ENCODE data around the gene KCNA3.

KCNA3 gene

DNA sequence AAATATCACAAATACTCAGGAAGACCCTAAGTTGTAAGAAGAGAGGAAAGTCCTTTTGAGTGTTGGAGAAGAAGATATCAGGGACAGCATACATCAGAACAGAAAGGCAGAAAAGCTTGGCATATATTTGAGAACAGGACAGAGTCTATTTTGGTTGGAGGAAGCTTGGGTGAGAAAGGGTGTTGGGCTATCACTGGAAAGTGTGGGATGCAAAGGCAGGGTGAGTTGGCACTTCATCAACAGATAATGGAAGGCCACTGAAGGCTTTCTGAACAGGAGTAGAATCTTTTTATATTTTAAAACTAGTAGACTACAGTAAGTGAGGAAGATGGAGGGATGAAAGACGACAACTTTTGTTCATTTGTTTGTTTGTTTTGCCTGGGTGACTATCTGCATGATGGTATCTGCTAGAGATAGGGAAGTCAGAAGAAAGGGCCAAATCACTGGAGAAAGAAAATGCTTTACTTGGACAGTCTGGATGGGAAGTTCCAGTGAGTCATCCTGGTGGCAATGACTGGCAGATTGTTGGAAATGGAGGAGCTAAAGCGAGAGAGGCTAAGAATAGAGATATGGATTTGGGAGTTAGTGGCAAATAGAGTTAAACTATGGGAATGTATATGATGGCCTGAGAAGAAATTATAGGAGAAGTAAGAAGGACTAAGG, 34.9 kb downstream of the KCNA3 start:
- Histone ChIP-seq H3K9me3 (ENCODE audit: control insufficient read depth, insufficient read depth, low read length) (no peaks in the 10 kb centered on the region), H3K27me3 (ENCODE audit: control insufficient read depth, insufficient read depth, low read length) (no peaks in the 10 kb centered on the region), H3K4me1 (ENCODE audit: control insufficient read depth, insufficient read depth, low read length) (no peaks in the 10 kb centered on the region), H3K36me3 (ENCODE audit: control insufficient read depth, insufficient read depth, low read length) (no peaks in the 10 kb centered on the region), H3K27ac (ENCODE audit: low read depth, low read length) (no peak overlapping the region), H3K4me3 (ENCODE audit: low read depth, low read length) (no peak overlapping the region), H3K9ac (ENCODE audit: low read depth, low read length) (no peak overlapping the region)

DNA sequence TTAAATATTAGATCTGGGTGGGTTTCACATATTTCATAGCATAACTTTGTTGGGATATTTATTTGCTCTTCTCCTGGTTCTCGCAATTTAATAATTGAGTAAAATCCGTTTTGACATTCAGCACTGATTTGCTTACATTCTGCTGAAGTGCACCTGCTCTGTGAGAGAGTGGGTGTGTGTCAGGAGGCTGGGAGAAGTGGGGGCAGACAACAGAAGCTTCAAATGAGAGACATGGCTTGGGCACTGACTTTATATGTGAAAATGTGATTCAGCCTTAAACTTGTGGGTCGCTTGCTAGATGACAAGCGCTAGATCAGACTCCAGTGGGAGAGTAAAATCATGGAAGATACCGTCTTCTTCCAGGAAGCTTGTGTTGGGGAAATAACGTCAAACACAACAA, 36.2 kb downstream of the KCNA3 start:
- Histone ChIP-seq H3K4me1 (ENCODE audit: control insufficient read depth, insufficient read depth, low read length) (no peaks in the 10 kb centered on the region), H3K27me3 (ENCODE audit: control insufficient read depth, insufficient read depth, low read length) (no peaks in the 10 kb centered on the region), H3K27ac (ENCODE audit: low read depth, low read length) (no peak overlapping the region), H3K4me3 (ENCODE audit: low read depth, low read length) (no peak overlapping the region), H3K9me3 (ENCODE audit: control insufficient read depth, insufficient read depth, low read length) (no peaks in the 10 kb centered on the region), H3K9ac (ENCODE audit: low read depth, low read length) (no peak overlapping the region), H3K36me3 (ENCODE audit: control insufficient read depth, insufficient read depth, low read length) (no peaks in the 10 kb centered on the region)

DNA sequence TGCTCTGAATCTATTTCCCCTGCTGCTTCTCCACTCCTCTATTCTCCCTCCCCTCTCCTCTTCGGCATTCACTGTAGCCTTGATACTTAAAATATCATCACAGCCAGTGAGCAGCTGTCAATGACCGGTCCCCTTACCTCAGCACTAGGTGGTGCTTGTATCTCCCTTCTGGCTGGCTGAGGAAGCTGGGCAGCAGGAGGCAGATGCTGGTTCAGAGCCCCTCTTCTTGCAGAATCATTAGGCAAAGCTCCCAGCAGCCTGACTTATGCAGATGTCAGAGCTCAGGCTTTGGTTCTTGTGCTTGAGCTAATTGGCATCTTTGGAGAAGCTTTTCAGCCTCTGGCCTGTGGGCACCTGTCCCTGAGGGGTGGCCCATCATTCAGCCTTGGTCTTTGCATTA, 36.7 kb downstream of the KCNA3 start:
- Histone ChIP-seq H3K9ac (ENCODE audit: low read depth, low read length) (no peak overlapping the region), H3K4me1 (ENCODE audit: control insufficient read depth, insufficient read depth, low read length) (no peaks in the 10 kb centered on the region), H3K27ac (ENCODE audit: low read depth, low read length) (no peak overlapping the region), H3K27me3 (ENCODE audit: control insufficient read depth, insufficient read depth, low read length) (no peaks in the 10 kb centered on the region), H3K9me3 (ENCODE audit: control insufficient read depth, insufficient read depth, low read length) (no peaks in the 10 kb centered on the region), H3K36me3 (ENCODE audit: control insufficient read depth, insufficient read depth, low read length) (no peaks in the 10 kb centered on the region), H3K4me3 (ENCODE audit: low read depth, low read length) (no peak overlapping the region)

DNA sequence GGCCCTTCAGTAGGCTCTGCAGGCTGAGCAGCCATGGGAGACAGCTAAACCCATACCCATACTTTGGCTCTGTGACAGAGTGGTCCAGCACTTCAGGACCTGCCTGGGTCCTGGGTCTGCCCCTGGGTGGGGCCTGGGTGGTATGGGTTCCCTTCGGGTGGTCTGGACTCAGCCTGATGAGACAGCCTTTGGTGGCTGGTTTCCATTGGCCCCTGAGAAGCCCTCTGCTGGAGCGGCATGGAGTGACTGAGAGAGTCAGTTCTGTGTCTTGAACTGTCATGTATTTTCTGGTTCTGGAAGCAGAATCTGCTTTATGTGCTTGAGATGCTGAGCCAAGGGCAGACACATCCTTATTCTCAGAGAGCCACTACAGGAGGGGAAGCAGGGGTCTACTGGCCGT, 37.3 kb downstream of the KCNA3 start:
- Histone ChIP-seq H3K27me3 (ENCODE audit: control insufficient read depth, insufficient read depth, low read length) (no peaks in the 10 kb centered on the region), H3K4me1 (ENCODE audit: control insufficient read depth, insufficient read depth, low read length) (no peaks in the 10 kb centered on the region), H3K36me3 (ENCODE audit: control insufficient read depth, insufficient read depth, low read length) (no peaks in the 10 kb centered on the region), H3K9ac (ENCODE audit: low read depth, low read length) (no peak overlapping the region), H3K9me3 (ENCODE audit: control insufficient read depth, insufficient read depth, low read length) (no peaks in the 10 kb centered on the region), H3K27ac (ENCODE audit: low read depth, low read length) (no peak overlapping the region), H3K4me3 (ENCODE audit: low read depth, low read length) (no peak overlapping the region)

DNA sequence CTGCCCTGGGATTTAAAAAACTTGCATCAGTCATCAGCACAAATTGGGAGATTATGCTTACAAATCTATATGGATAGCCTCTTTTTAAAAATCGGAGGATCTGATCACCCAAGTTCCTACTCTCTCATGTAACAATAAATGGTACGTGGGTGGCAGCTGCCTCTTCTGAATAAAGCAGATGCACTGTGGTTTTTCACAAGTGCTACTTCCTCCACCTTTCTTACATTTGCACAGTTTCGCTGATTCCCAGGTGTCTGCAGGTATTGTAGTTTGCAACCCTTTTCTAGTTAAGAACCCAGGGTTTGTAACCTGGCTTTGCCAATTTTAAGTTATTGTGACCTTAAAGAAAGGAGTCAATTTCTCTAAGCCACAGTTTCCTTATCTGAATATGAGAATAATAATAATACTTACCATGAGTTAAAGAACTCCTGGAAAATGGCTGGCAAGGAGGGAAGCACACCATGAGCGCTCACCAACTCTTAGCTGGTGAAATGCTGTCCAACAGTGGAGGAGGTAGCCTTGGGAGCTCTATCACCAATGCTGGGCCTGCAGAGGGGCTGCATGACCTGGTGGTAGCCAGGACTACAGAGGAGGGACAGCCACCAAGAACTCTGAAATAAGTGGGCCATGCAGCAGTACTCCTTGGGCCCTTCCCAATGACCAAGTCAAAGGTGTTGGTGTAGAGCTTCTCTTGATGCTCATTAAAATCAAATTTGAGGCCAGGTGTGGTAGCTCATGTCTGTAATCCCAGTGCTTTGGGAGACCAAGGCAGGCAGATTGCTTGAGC, 38.4 kb downstream of the KCNA3 start:
- Histone ChIP-seq H3K4me1 (ENCODE audit: control insufficient read depth, insufficient read depth, low read length) (no peaks in the 10 kb centered on the region), H3K36me3 (ENCODE audit: control insufficient read depth, insufficient read depth, low read length) (no peaks in the 10 kb centered on the region), H3K4me3 (ENCODE audit: low read depth, low read length) (no peak overlapping the region), H3K27ac (ENCODE audit: low read depth, low read length) (no peak overlapping the region), H3K9ac (ENCODE audit: low read depth, low read length) (no peak overlapping the region), H3K27me3 (ENCODE audit: control insufficient read depth, insufficient read depth, low read length) (no peaks in the 10 kb centered on the region), H3K9me3 (ENCODE audit: control insufficient read depth, insufficient read depth, low read length) (no peaks in the 10 kb centered on the region)

DNA sequence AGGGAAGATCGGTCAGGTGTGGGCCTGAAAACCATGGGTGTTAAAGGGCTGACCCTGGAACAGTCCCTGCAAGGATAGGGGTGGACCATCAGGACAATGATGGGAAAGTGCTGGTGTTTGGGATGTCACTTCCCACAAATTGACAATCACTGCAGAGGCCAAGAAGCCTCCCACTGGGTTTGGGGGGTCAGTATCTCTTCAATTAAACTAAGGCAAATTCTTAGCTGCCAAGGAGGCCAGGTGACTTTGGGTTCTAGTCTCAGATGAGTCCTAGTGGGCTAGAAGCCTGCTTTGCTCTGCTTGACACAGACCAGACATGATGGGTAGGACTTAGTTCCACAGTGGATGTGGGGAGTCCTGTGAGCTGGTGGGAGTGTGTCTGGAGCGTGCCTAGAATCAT, 39.3 kb downstream of the KCNA3 start:
- no peak overlapping the region for H3K9ac ChIP-seq (ENCODE audit: low read depth, low read length)
- H3K4me1 ChIP-seq (ENCODE audit: control insufficient read depth, insufficient read depth, low read length) = no peaks in the 10 kb centered on the region
- no peaks in the 10 kb centered on the region for H3K27me3 ChIP-seq (ENCODE audit: control insufficient read depth, insufficient read depth, low read length)
- H3K36me3 ChIP-seq (ENCODE audit: control insufficient read depth, insufficient read depth, low read length) = no peaks in the 10 kb centered on the region
- H3K27ac ChIP-seq (ENCODE audit: low read depth, low read length) = no peak overlapping the region
- H3K9me3 ChIP-seq (ENCODE audit: control insufficient read depth, insufficient read depth, low read length) = no peaks in the 10 kb centered on the region
- H3K4me3 ChIP-seq (ENCODE audit: low read depth, low read length) = no peak overlapping the region

DNA sequence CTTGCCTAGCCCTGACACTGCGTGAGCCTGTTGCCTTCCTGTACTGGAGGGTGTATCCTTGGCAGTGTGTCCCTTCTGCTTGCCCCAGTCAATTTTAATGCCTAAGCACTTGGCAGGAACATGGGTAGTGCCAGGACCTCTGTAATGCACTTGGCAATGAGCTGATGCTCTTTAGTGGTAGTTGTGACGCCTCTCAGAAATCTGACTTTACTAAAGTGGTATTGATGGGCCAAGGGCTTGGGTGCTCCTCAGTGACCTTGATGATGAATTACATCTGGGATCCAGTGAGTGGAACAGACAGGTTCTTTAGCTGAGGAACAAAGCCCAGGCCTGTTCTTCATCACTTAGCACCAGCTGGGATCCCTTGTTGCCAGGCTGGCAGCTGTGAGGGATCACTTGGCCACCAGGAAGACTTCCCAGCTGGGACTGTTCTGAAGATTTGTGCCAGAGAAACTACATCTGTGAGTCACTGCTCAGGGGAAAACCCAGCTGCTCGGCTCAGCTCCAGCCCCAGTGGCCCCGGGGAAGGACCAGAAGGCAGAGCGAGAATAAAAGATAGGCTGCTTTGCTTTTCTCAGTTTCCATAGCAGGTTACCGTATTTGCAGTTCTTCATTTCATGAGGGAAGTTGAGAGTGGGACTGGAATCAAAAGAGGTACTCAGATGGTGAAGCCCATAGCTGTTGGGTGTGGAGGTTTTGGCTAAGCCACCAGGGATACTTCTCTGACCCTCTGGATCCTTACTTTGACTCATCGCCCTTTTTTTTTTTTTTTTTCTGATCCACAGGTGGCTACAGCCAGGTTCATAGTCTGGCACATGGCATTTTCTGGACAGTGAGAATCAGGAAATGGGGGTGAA, 40.1 kb downstream of the KCNA3 start:
- H3K9ac ChIP-seq (ENCODE audit: low read depth, low read length) = no peak overlapping the region
- H3K27me3 ChIP-seq (ENCODE audit: control insufficient read depth, insufficient read depth, low read length) = no peaks in the 10 kb centered on the region
- no peak overlapping the region for H3K4me3 ChIP-seq (ENCODE audit: low read depth, low read length)
- H3K4me1 ChIP-seq (ENCODE audit: control insufficient read depth, insufficient read depth, low read length) = no peaks in the 10 kb centered on the region
- no peak overlapping the region for H3K27ac ChIP-seq (ENCODE audit: low read depth, low read length)
- H3K36me3 ChIP-seq (ENCODE audit: control insufficient read depth, insufficient read depth, low read length) = no peaks in the 10 kb centered on the region
- H3K9me3 ChIP-seq (ENCODE audit: control insufficient read depth, insufficient read depth, low read length) = no peaks in the 10 kb centered on the region

DNA sequence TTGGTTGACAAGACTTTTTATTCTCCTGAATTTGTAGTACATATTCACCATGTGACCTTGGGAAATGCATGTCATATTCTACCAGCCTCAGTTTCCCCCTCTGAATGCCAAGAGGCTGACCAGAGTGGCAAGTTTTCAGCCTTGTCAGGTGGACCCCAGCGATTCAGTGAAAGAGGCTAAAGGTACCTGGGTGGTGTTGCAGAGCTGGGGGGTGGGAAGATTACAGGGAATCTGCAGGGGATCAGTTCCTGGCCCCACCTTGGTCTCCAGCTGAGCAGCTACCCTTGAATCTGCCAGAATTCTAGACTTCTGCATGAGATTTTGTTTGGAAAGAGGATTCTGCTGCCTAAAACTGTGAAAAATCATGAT, 40.7 kb downstream of the KCNA3 start:
- no peak overlapping the region for H3K4me3 ChIP-seq (ENCODE audit: low read depth, low read length)
- H3K27me3 ChIP-seq (ENCODE audit: control insufficient read depth, insufficient read depth, low read length) = no peaks in the 10 kb centered on the region
- H3K36me3 ChIP-seq (ENCODE audit: control insufficient read depth, insufficient read depth, low read length) = no peaks in the 10 kb centered on the region
- H3K9ac ChIP-seq (ENCODE audit: low read depth, low read length) = no peak overlapping the region
- no peaks in the 10 kb centered on the region for H3K4me1 ChIP-seq (ENCODE audit: control insufficient read depth, insufficient read depth, low read length)
- H3K27ac ChIP-seq (ENCODE audit: low read depth, low read length) = no peak overlapping the region
- H3K9me3 ChIP-seq (ENCODE audit: control insufficient read depth, insufficient read depth, low read length) = no peaks in the 10 kb centered on the region

DNA sequence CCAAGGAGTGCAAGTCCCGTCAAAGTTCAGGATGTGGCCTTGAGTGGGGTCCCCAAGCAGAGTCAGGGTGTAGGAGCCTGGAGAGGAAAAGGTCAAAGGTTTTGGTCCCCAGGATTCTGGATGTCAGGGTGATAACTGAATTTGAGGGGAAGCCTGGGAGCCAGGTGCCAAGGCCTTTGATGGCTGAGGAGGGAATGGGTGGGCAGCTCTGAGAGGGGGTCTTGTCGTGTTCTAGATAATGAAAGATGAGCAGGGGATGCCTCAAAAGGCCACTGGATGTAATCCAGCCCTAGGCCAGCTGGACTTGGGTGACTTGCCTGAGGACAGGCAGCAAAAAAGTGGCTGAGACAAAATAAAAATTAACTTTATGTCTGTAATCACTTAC, 41.1 kb downstream of the KCNA3 start:
- Histone ChIP-seq H3K27me3 (ENCODE audit: control insufficient read depth, insufficient read depth, low read length) (no peaks in the 10 kb centered on the region), H3K27ac (ENCODE audit: low read depth, low read length) (no peak overlapping the region), H3K4me1 (ENCODE audit: control insufficient read depth, insufficient read depth, low read length) (no peaks in the 10 kb centered on the region), H3K9me3 (ENCODE audit: control insufficient read depth, insufficient read depth, low read length) (no peaks in the 10 kb centered on the region), H3K4me3 (ENCODE audit: low read depth, low read length) (no peak overlapping the region), H3K9ac (ENCODE audit: low read depth, low read length) (no peak overlapping the region), H3K36me3 (ENCODE audit: control insufficient read depth, insufficient read depth, low read length) (no peaks in the 10 kb centered on the region)

DNA sequence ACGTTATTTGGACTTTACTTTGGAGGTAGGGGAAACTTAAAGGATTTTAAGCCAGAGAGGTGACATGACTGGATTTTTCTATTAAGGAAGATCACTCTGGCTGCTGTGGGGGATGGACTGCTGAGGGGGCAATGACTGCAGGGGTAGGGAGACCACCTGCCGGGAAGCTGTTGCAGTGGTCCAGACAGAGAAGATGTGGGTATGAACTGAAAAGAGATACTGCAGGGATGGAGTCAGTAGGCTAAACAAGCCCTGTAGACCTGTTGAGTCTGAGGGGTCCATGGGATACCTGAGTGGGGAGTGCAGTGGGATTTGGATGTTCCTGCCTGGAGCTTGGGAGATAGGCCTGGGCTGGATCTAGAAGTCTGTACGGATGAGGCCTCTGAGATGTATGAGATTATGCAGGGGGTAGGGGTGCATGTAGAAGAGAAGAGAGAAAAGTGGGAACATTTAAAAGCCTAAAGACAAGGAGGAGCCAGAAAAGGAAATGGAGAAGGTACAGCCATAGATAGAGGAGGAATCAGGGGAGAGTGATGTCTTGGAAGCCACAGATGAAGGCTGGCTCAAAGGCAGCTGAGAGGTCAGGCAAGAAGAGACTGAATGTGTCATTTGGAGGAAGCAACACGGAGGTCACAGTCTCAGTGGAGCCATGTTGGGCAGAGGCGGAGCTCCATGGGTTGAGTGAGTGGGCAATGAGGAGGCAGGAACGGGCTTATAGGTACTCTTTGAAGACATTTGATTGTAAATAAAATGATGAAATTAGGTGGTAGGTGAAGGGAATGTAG, 42.7 kb downstream of the KCNA3 start:
- H3K4me1 ChIP-seq (ENCODE audit: control insufficient read depth, insufficient read depth, low read length) = no peaks in the 10 kb centered on the region
- no peak overlapping the region for H3K9ac ChIP-seq (ENCODE audit: low read depth, low read length)

More for the DNA sequence above, 42.7 kb downstream of the KCNA3 start:
- no peak overlapping the region for H3K27ac ChIP-seq (ENCODE audit: low read depth, low read length)
- no peaks in the 10 kb centered on the region for H3K9me3 ChIP-seq (ENCODE audit: control insufficient read depth, insufficient read depth, low read length)
- H3K36me3 ChIP-seq (ENCODE audit: control insufficient read depth, insufficient read depth, low read length) = no peaks in the 10 kb centered on the region
- H3K4me3 ChIP-seq (ENCODE audit: low read depth, low read length) = no peak overlapping the region
- no peaks in the 10 kb centered on the region for H3K27me3 ChIP-seq (ENCODE audit: control insufficient read depth, insufficient read depth, low read length)

Measured in HUES48 (cell line).